GM21381 (cell line): ENCODE measurements around the gene IRF2.

Experiments
- ATAC-seq: cut with Tn5 transposase; IDR thresholded peaks from one replicate; pipeline ENCODE4 v1.9.1; 2021; ENCODE audit warnings: mild to moderate bottlenecking, moderate library complexity; ENCODE audit not compliant: unreplicated experiment

Gene IRF2

GRCh38 chr4:184410748-184411147, 63.6 kb downstream of the IRF2 start:
- ATAC-seq: no peak

DNA sequence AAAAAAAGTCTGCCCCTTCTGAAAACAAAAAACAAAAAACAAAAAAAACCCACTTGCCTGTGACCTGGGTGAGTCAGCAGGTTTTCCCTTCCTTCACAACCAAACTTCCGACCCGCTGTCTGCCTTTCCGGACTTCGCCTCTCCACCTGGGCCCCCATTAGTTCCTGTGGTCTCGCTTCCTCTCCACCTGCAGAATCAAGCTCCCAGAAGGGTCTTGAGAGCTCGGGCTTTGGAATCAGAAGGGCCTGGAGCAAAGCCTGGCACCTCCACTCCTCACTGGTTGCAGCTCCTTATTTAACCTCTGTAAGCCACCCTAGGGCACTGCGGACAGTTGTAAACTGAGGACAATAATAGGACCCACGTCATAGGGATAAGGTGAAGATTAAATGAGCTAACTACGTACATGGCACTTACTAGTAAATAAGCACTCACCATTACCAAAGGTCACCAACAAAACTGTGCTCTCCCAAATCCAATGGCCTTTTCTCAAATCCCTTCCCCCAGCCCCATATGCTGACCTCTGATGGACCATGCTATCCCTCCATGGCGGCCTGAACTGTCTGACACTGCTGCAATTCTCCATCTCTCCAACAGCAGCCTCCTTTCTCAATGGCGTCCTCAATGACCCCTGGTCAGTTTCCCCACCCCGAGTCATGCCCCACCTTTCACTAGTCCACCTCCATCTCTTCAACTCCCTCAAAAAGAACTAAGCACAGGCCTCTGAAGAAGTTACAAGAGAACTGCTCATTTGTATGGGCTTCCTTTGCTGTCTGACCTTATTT, 64.2 kb downstream of the IRF2 start:
- ATAC-seq: no peak

- no peak for ATAC-seq
Observed at GRCh38 chr4:184409502-184409901, 64.8 kb downstream of the IRF2 start.

DNA sequence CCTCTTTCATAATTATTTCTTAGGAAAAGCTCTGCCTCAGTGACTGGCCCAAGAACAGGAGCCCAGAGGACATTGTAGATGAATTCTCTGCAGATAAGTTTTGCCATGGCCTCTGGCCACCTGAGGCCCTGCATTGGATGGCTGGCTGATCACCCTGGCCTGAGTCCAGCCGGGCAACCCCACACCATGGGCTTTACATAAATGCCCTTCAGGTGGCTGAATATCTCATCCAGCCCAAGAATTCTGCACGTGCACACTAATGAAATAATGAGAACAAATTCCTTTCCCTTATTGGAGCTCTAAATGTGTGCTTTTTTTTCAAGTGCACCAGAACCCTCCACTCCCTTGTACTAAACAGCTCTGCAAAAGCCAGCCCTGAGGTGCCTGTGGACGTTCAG, 65.7 kb downstream of the IRF2 start:
- no peak for ATAC-seq

DNA sequence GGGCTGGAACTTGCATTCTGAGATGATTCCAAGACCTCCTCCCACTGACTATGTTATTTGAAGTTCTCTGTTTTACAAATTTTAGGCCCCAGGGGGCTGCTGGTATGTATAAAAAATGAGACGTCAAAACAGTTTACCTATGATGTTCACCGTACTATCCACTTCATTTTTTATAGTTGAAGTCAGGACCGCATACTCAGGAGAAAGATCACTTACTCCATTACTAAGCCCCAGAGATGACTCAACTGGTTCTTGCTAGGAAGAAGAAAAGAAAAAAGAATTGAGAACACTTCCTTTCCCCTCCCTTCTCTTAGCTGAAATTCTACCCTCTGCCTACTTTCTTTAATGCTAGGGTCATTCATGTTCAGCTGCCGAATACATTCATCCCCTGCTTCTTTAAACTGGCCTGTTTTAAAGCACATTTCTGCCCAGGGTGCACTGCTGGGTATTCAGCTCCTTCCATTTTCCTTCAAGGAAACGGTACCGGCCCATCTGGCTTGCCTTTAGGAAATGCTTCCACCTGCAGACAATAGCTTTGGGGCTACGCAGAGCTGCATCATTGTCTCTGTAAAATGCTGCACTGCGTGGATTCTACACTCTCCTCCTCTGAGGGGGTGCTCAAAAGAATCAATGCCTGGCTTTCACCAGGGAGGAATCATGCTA, 66.2 kb downstream of the IRF2 start:
- ATAC-seq: no peak

DNA sequence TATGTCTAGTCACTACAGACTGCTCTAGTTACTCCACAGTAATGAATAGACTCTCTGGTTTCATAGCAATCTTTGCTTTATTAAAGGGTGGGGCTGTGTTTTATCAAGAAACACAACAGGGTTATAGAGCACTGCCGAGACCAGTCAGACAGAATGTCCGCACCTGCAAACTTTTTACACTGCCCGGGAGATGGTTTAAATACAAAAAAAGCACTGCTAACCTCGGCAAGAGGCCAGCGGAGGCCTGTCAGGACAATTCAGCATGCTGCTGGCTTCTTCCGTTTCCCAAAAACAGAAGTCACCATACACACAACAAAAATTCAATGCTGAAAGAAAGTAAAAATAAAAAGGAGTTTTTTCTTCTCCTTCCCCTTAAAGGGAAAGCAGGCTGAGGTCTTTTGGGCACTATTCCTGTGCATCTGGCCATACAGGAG, 67.4 kb downstream of the IRF2 start:
- ATAC-seq: no peak

DNA sequence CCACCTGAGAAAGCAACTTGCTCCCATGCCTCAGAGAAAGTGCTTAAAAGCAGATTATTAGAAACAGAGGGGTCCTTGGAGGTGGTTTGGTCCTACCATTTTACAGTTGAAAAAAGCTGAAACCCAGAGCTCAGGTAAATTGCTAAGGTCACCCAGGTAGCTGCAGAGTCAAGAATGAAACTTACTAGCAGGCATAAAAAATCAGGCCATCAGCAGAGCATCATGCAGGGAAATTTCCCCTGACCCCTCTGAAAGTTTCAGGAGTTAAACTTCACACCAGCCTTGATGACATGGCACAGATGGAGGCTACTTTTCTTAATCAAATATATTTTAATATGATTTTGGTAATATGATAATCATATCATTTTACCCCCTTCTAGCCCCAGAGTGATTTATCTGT, 70.3 kb downstream of the IRF2 start:
- no peak for ATAC-seq

DNA sequence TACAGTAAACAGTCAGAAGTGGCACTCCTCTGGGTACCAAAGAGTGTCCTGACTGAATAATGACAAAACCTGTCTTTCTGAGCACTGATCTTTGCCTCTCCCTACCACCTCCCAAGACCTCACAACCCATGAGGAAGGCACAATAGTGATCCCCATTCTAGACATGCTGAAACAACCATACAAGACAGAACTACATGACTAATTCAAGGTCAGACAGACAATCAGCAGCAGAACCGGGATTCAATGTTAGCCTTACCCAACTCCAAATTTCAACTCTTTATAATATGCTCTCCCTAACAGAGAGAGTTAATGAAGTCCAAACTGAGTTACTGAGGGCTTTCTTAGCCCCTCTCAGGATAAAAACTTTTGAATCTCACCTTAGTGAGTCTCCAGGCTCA, 71.0 kb downstream of the IRF2 start:
- ATAC-seq: no peak

- no peak for ATAC-seq
Observed at GRCh38 chr4:184402740-184403383, 71.5 kb downstream of the IRF2 start.

DNA sequence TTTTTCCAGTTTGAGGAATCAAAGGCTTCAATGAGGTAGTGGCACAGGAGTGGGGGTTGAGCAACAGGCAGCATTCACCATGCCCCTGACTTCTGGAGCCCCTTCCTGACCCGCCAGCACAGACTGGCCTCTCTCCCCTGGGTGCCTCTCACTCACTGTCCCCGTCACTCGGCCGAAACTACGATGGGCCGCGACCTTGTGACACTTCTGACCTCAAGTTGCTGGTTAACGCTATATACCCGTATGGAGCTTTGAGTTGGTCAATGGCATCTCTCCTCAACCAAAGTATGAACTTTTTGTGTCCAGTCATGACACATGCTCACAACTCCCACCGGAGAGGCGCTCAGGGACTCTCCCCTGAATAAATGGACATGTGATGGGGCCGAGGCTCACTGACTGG, 72.1 kb downstream of the IRF2 start:
- ATAC-seq: no peak

DNA sequence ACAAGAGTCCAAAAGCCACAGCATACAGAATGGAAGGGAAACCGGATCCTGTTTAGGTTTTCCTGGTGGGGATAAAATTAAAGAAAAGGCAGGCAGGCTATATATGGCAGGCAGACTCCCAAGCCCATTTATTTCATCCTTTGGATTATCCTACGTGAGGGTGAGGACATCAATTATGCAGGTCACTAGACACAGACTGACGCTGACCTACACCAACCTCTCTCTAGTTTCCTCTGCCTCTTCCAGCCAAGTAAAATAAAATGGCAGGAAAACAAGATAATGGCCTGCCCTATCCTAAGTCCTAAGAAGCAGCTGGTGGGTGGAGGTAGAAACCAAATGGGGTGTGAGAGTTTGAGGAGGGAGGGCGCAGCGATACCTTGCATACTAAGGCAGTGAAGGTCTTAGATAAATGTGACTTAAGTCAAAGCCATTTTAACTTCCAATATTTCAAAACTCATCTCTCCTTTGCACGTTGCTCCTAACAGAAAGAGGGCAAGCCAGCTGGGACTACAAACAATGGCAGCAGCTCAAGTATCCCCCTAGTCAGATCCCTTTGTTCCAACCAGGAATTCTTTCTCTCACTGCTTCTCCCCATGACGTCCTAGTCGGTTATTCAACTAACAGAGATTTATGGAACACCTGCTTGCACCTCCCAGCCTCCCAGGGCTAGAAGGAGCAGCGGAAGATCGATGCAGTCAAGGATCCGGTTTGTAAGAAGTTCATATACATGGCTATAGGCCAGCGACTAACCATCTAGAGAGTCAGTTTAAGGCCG, 72.8 kb downstream of the IRF2 start:
- no peak for ATAC-seq

DNA sequence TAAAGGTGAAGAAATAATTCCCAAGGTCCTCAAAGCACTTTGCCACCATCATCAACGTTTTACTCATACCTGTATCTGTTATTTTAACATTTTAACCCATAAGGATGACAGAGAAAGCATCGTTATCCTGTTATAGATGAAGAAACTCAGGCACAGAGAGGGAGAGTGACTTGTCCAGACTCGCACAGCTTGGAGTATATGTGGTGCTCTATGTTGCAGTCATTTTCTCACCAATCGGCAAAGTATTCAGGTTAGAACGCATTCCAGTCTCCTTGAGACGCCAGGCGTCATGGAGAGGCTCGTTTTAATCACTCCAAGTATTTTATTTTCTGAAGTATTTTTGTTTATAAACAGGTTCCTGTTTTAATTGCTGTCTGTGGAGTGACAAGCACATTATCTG, 73.5 kb downstream of the IRF2 start:
- no peak for ATAC-seq

GRCh38 chr4:184400375-184400870, 73.9 kb downstream of the IRF2 start:
- ATAC-seq: no peak

DNA sequence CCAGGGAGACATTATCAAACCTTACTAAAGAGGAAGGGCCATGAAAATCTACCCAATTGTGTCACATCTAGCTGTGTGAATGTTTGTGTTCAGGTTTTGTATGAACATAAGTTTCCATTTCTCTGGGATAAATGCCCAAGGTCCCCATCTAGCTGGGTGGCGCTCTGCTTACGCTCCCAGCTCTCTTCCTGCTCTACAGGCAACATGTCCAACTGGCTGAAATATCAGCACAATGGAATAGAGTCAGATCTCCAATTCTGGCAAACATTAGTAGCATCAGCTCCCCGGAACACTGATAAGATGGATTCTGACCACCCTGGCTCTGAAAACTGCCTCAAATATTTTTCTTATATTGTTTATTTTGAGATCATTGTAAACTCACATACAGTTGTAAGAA, 74.8 kb downstream of the IRF2 start:
- ATAC-seq: no peak

- no peak for ATAC-seq
Observed at GRCh38 chr4:184398741-184399511, 75.4 kb downstream of the IRF2 start.

DNA sequence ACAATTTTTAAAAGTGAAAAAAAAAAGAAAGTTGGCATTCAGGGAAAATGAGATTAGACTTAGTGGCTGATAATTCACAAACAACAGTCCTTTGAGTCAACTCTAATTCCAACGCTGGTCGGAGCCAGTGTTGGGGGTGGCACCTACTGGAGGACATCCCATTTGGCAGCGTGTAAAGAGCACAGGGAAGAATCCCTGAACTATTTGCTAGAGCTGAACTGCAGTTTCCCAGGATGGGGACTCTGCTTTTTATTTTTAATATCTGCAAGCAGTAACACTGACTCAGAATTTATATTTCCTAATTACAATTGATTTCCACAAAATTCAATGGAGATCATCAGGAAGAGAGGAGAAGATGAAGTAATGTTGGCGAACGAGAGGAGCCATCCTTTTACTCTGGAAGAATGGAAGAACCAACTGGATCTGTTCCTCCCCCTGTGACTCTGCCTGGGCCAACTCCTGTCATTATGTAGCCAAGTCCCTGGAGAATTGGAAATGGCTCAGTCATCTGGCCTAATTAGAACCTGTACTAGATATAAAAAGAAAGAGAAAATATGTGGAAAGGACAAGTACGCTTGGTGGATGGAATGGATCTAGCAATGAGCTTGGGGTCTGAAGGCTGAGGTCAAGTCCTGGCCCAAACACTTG, 76.7 kb downstream of the IRF2 start:
- no peak for ATAC-seq

GRCh38 chr4:184396570-184397515, 77.5 kb downstream of the IRF2 start:
- peak; percentile 6 for ATAC-seq

GRCh38 chr4:184395971-184396391, 78.4 kb downstream of the IRF2 start:
- ATAC-seq: peak; percentile 74

DNA sequence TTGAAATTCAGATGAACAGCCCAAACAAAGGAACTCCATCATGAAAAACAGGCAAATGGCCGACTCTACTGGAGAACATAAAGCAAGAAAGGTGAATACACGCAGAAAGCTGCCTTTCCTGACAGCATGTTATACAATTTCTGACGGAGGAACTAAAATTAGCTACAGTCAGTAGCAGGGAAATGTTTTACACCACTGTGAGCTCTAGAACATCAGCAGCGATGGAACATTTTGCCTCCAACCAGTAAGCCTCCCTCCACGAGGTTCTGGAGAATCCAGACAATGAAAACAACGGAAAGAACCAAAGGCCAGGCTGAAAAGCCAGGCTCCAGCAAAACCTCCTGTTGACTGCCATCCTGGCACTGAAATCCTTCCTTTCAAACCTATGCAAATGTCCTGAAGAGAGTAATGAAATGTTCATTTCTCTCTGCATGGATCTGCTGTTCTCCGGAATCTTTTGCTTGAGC, 78.9 kb downstream of the IRF2 start:
- ATAC-seq: peak; percentile 13
